Left cardiac atrium (tissue), 4 donors: ENCODE data around the gene FAM3C. TPM values are rescaled to one million over a fixed set of nuclear protein-coding genes. Genes with fewer than 3 reads are reported as not detected.
"Not testable (repeated sequence)": the region's sequence is repeated elsewhere in the genome, so short reads cannot be mapped to it uniquely, and the experiment has no call there.

Experiments used
- ATAC-seq, 2 donors: fragments of 200-7000 bp; cut with Tn5 transposase; one replicate each; pipeline ENCODE4 v1.9.1; 2020; ENCODE audit warnings: mild to moderate bottlenecking in 2 of 2, moderate library complexity in 2 of 2
- DNase-seq: peaks from one replicate; pipeline ENCODE4 v3.0.0-alpha.2; 2020
- intact Hi-C, 2 donors: fragments of 100-400 bp; cut with DNase I; formaldehyde crosslinking; loops; one replicate each; pipeline versions ENCODE4 v1.14.1 to v1.15.1; 2022 to 2023
- long read RNA-seq: library from polyadenylated mRNA; unstranded; transcript quantifications from one replicate; pipeline ENCODE4 v2.0.0, GENCODE V29; 2021
- total RNA-seq, 2 donors: library from RNA; stranded (reverse); fragmentation: NEBNext Ultra II Directional; extraction: Animal tissue kit (Norgen Biotek cat#: 25700); gene quantifications; one replicate each; pipeline ENCODE4 v1.2.1, GENCODE V29; 2021
- donor health status: DM: no; HTN: yes; CAD: no.
- donor health status: DM: no; HTN: yes; CAD: no; lungs with severe emphysema.
- donor health status: DM: yes; HTN: yes; CAD: no.
- donor health status: Dilated cardiomyopathy.

FAM3C gene
- 10 to 100 TPM; 47.5 to 68.4 TPM for total RNA-seq
- long read RNA-seq, transcript FAM3C-201 (10 exons, 2,508 nt): major isoform, 43 of 46 reads
- long read RNA-seq, partial matches to known transcripts: 1 of 46 reads
- long read RNA-seq, other reads (novel, unspliced or antisense): 2 of 46 reads

GRCh38 chr7:121395961-121396757, at the start of gene FAM3C:
FAM3C (minus strand) TSS chr7:121396308; CDS start chr7:121382969, 13,339 bp downstream.
- peak; percentile 99 for ATAC-seq
- peak; percentile 95 for DNase-seq
- intact Hi-C loops: loop anchor here in 1 of 2 donors (5.0 kb wide), 1 partner anchor 41 kb away; no protein-coding TSS in a partner anchor

- ATAC-seq: no peak
- DNase-seq: no peak
- intact Hi-C loops: no loop called here
These were observed 46.7 kb upstream of the FAM3C start for GRCh38 chr7:121442845-121443244.

DNA sequence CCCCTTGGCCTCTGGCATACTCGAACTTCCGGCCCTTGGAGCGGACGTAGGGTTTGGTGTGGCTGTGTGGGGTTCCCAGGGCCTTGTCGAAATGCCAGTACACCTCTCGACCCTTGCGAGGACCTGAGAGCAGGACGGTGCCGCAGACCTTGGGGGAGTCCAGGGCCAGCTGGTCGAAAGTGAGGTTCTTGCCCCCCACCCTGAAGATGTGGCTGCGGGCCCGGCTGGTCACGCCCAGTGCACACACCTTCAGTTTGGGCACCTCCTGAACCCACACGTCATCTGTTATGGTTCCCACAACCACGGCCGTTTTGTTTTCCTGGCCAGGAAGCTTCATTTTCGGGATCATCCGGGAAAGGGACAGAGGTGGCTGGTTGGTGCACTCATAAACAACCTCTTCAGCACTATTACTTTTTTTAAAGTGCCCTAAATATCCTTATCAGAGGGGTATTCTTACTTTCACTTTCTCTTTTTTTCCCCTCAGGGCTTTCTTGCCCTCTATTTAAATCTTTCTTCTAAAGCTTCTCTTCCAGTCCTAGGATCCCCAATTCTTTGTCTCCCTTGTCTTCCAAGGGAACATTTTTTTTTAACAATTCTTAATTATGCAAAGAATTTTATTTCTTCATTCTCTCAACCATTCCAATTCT, 44.9 kb upstream of the FAM3C start:
- no peak for ATAC-seq
- intact Hi-C loops: no loop called here
- DNase-seq: no peak

GRCh38 chr7:121438043-121438955, 42.2 kb upstream of the FAM3C start:
- intact Hi-C loops: loop anchor here in 1 of 2 donors (5.0 kb wide), 1 partner anchor 41 kb away; the partner anchor contains the start of gene FAM3C
- ATAC-seq (peak; percentile 63 to 79), DNase-seq (peak; percentile 85)

- peak in 1 of 2 donors; percentile 19 for ATAC-seq
- DNase-seq: no peak
- intact Hi-C loops: loop anchor here in 1 of 2 donors (5.0 kb wide), 1 partner anchor 40 kb away; the partner anchor contains the start of gene FAM3C
These were observed 41.4 kb upstream of the FAM3C start for GRCh38 chr7:121437470-121437869.

- ATAC-seq (no peak), DNase-seq (no peak)
- intact Hi-C loops: loop anchor here in 1 of 2 donors (5.0 kb wide), 1 partner anchor 39 kb away; the partner anchor contains the start of gene FAM3C
These were observed 40.6 kb upstream of the FAM3C start for GRCh38 chr7:121436688-121437087.

GRCh38 chr7:121436136-121436535, 40.0 kb upstream of the FAM3C start:
- ATAC-seq (no peak), DNase-seq (no peak)
- intact Hi-C loops: loop anchor here in 1 of 2 donors (5.0 kb wide), 1 partner anchor 39 kb away; the partner anchor contains the start of gene FAM3C

DNA sequence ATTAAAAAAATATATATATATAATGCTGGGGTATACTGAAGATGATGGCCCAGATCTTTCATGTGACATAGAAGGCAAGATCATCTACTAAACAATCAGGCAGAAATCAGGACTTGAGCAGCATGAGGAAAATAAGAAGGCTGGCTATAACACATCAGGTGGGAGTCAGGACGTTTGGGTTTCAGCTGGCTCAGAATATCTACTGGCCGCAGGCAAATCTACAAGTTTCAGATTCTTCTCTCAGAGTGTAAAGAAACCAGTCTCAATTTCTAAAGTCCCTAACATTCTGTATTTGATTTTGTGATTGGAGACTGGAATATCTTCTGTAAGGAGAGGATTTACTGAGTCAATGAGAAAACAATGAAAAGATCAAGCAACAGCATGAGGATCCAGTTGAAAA, 37.7 kb upstream of the FAM3C start:
- intact Hi-C loops: no loop called here
- no peak for DNase-seq
- no peak for ATAC-seq

- ATAC-seq, intact Hi-C loops, DNase-seq: not testable (repeated sequence)
These were observed 36.4 kb upstream of the FAM3C start for GRCh38 chr7:121432486-121432885.

DNA sequence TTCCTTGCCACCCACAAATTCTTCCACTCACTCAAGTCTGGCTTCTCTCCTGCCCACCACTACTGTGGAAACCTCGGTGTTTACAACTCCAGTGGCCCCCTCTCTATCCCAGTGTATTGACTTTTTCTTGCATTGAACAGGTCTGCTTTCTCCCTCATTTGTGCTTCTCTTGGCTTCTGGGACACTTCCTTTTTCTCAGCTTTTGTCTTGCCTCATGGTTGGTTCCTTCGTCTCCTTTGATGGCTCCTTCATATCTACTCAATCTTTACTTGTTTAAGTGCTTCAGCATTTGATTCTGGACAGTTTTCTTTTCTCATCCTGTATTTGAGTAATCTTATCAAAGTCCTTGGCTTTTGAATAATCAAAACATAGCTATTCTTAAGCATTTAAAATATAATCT, 35.9 kb upstream of the FAM3C start:
- ATAC-seq (no peak), DNase-seq (no peak)
- intact Hi-C loops: no loop called here

DNA sequence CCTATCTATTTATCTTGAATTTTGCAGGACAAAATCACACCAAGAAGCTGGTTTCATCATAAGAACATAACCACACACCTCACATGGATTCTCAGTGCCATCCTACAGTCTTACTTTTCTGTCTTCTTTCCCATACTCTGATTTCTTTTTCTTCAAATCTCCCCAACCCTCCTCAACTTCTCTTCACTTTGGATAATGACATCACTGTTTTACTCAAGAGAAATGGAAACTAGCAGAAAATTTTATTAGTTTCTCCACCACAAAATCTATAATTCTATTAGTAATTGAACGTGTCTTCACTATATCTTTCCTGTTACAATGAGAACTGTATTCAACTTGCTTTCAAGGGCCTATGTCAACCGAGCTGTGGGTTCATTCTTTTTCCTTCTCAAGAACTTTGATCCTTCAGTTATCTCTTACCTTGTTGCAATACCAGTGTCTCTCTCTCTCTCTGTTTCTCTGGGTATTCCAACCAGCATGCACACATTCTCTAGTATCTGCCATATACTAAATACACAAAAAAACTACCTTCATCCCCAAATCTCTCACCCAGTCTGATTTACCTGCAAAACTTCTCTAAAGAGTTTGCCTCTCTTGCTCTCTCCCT, 35.4 kb upstream of the FAM3C start:
- intact Hi-C loops: no loop called here
- no peak for ATAC-seq
- no peak for DNase-seq

DNA sequence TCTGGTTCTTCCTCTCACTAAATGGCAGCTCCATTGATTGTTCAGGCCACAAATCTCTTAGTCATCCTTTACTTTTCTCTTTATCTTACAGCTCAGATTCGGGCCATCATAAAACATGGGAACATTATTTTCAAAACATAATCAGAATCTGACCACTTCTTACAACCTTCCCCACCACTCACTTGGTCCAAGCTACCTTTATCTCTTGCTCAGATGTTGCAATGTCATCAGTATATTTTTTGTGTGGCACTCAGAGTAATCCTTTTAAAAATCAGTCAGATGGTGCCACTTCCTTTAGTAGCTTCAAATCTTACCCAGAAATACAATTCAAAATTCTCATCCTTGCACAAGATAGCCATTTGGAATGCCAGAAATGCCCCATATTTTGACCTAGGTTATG, 34.5 kb upstream of the FAM3C start:
- intact Hi-C loops: no loop called here
- no peak for ATAC-seq
- DNase-seq: no peak

GRCh38 chr7:121429798-121430197, 33.7 kb upstream of the FAM3C start:
- intact Hi-C loops: no loop called here
- ATAC-seq (no peak), DNase-seq (no peak)

- DNase-seq (no peak), ATAC-seq (no peak)
- intact Hi-C loops: no loop called here
These were observed 32.9 kb upstream of the FAM3C start for GRCh38 chr7:121428855-121429489.

GRCh38 chr7:121421743-121422142, 25.6 kb upstream of the FAM3C start:
- ATAC-seq, DNase-seq, intact Hi-C loops: not testable (repeated sequence)

- intact Hi-C loops: no loop called here
- no peak for ATAC-seq
These were observed 24.9 kb upstream of the FAM3C start for GRCh38 chr7:121420976-121421375.

DNA sequence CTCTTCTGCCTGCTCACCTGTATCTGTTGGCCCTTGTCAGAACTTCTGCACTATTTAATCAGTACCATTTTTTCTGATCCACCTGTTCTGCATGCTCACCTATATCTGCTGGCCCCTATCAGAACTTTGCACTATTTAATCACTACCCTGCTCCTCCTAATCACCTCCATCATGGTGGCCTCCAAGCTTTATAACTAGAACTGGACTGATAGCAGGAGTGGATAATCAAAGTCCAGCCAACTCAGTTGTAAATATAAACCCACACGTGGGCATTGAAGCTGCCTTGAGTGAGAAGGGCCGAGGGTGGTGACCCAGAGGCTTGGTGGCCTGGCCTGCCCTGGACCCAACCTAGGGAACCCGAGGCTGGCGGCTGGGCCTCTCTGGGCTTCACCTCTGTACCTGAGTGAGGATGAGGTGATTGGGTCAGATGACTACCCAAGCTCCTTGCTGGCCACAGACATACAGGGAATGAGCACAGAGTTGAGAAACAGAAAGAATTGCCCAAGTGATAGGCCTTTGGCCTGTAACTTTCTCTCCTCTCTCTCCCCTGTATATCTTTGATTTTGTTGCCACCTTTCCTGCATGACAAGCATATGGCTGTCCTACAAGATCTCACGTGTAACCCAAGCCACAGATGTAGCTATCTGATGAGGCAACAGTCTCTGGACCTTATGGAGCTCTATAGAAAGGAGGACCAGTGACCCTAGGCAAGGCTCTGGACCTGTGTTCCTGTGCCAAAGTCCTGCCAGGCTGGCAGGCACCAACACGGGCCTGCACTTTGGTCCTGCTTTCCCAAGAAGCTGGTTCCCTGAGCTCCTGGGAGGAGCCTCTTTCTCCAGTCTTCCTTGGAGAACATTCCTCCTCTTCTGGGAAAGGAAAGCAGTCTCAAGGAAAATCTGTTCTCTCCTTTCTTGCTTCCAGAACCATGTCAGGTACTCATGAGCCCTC, 23.4 kb upstream of the FAM3C start:
- ATAC-seq: peak in 1 of 2 donors; percentile 55

More at GRCh38 chr7:121420976-121421375, 24.9 kb upstream of the FAM3C start:
- DNase-seq: no peak

More for the DNA sequence above, 23.4 kb upstream of the FAM3C start:
- DNase-seq: no peak
- intact Hi-C loops: no loop called here
